Keratinocyte (primary cell): Measurements from ENCODE around the gene ARL15.

Experiments used
- EZH2 ChIP-seq: IDR thresholded peaks from one replicate; pipeline ENCODE4 v1.6.1; 2012; ENCODE audit warnings: inconsistent platforms, mild to moderate bottlenecking, low read length, moderate library complexity
- TF ChIP-seq, protein P1 (sequence below), 3 experiments: IDR thresholded peaks in 1 of 3; conservative IDR thresholded peaks in 1 of 3; optimal IDR thresholded peaks in 1 of 3; 2 replicates in 2 of 3; 3 replicates in 1 of 3; pipeline versions ENCODE3 to v1.5.1; 2011; ENCODE audit warnings: low read length in 3 of 3, mild to moderate bottlenecking in 3 of 3, moderate library complexity in 2 of 3, control low read depth in 1 of 3, inconsistent platforms in 1 of 3; ENCODE audit not compliant: insufficient read depth in 2 of 3; ENCODE audit errors: extremely low read depth in 1 of 3

DNA sequence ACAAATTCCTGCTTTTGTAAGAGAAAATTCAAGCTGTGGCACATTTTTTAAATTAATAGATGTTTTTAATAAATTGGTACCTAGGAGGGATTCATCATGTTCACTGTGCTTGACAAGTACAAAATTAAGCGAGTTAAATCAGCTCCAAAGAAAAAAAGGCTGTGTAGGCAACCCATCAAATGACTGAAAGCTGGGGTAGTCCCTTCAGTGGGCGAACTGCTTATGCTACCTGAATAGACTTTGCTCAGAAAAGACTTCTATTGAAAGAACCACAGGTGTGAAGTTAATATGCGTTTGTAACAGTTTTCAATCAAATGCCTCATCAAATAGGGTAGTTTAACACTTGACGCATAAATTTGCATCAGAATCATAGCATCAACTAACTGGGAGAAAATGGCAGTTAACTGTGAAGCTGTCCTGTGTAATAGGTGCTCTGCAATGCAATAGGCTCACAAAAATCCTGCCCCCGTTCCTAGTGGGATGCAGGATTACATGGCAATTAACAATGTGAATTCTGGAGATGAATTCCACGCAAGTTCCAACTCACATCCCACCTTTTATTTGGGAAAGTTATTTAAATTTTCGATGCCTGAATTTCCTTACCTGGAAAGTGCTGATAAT, 14.4 kb upstream of the ARL15 start:
- TF ChIP-seq, protein P1, sequence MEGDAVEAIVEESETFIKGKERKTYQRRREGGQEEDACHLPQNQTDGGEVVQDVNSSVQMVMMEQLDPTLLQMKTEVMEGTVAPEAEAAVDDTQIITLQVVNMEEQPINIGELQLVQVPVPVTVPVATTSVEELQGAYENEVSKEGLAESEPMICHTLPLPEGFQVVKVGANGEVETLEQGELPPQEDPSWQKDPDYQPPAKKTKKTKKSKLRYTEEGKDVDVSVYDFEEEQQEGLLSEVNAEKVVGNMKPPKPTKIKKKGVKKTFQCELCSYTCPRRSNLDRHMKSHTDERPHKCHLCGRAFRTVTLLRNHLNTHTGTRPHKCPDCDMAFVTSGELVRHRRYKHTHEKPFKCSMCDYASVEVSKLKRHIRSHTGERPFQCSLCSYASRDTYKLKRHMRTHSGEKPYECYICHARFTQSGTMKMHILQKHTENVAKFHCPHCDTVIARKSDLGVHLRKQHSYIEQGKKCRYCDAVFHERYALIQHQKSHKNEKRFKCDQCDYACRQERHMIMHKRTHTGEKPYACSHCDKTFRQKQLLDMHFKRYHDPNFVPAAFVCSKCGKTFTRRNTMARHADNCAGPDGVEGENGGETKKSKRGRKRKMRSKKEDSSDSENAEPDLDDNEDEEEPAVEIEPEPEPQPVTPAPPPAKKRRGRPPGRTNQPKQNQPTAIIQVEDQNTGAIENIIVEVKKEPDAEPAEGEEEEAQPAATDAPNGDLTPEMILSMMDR (optimal IDR thresholded peaks at IDR 0.05 in 1 of 3, IDR thresholded peaks at IDR 0.05 in 1 of 3, conservative IDR thresholded peaks at IDR 0.05 in 1 of 3; ENCODE audit: extremely low read depth in 1 of 3, insufficient read depth in 2 of 3, low read length in 3 of 3): no peak
- no peak for TF ChIP-seq EZH2
